ENCODE data around the gene TSKU. TPM values are rescaled to one million over a fixed set of nuclear protein-coding genes. Genes with fewer than 3 reads are reported as not detected.

Gene TSKU
- total RNA-seq, 1 experiment from 2014 or later = 40.6 TPM

DNA sequence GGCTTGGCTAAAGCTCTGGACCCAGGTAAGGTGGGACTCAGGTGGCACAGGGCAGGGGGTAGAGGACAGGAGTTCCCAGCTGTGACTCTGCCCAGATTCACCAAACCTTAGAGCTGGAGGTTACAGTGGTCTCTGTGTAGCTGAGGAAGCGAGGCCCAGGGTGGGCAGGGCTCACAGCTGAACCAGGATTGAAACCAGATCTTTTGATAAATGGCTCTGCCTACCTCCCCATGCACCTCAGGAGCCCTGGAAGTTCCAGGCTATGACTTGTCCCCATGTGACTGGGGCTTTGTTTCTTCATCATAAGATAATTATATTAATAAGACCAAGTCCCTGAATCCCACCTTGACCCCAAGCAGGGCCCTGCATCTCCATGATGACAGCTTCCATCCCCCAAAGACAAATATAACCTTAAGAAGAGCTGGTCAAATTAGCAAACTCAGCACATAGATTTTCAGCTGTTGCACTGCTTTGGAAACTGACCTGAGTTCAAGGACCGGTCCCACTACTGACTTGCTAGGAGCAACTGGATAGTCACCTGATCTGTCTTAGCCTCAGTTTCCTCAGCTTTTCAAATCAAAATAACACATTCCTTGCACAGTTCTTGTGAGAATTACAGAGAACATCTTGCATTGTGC lies 21.3 kb upstream of the TSKU start:
- BruUV-seq (replicated peaks) = no TSS peak

DNA sequence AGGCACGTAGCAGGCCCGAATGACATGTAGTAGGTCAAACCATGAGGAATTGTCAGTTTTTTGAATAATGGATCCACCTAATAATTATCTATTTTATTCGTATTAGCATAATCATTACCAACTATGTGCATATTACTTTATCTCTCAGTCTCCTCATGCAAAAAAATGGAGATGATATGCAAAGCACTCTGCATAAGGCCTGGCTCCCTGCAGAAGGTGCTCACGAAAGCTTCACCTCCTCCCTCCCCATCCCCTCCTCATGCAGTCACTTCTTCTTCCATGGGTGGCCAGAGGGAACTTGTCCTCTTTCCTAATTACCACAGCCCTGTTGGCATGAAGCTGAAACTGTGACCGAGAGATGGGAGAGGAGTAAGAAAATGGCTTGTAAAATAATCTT lies 20.8 kb upstream of the TSKU start:
- POLR2A ChIA-PET = no interaction called here
- no TSS peak for BruUV-seq (replicated peaks)

More for the DNA sequence above, 21.3 kb upstream of the TSKU start:
- H3K4me3 Mint-ChIP-seq (ENCODE audit: unreplicated experiment) = no peak overlapping the region
- intact Hi-C loops (cut with micrococcal nuclease; ENCODE audit: unreplicated experiment) = no loop called here
- no peak overlapping the region for H3K27ac Mint-ChIP-seq (ENCODE audit: unreplicated experiment)
- Histone ChIP-seq H3K4me3 (ENCODE audit: low read depth, low read length) (no peak overlapping the region), H3K4me1 (no peaks in the 10 kb centered on the region), H3K27me3 (replicated peaks; ENCODE audit: control insufficient read depth, insufficient read depth, low read length) (no peaks in the 10 kb centered on the region), H3K36me3 (ENCODE audit: control insufficient read depth, insufficient read depth, low read length) (no peaks in the 10 kb centered on the region), H3K9me3 (no peaks in the 10 kb centered on the region)
- POLR2A ChIA-PET = no interaction called here
- peak in 1 of 2 experiments; percentile 12 for DNase-seq
- CTCF ChIA-PET = interaction anchor here (1.5 kb wide), 1 partner anchor 28 kb away, joined by 8 read pairs; no protein-coding TSS in a partner anchor
- no peaks in the 10 kb centered on the region for H3K27me3 Mint-ChIP-seq (ENCODE audit: insufficient read depth, unreplicated experiment)
- no peaks in the 10 kb centered on the region for H3K9me3 Mint-ChIP-seq (ENCODE audit: unreplicated experiment)
- H3K4me1 Mint-ChIP-seq (ENCODE audit: low read depth, unreplicated experiment) = peaks cover 11% of the 10 kb centered on the region
- no peaks in the 10 kb centered on the region for H3K36me3 Mint-ChIP-seq (ENCODE audit: insufficient read depth, unreplicated experiment)
- TF ChIP-seq, protein P1, sequence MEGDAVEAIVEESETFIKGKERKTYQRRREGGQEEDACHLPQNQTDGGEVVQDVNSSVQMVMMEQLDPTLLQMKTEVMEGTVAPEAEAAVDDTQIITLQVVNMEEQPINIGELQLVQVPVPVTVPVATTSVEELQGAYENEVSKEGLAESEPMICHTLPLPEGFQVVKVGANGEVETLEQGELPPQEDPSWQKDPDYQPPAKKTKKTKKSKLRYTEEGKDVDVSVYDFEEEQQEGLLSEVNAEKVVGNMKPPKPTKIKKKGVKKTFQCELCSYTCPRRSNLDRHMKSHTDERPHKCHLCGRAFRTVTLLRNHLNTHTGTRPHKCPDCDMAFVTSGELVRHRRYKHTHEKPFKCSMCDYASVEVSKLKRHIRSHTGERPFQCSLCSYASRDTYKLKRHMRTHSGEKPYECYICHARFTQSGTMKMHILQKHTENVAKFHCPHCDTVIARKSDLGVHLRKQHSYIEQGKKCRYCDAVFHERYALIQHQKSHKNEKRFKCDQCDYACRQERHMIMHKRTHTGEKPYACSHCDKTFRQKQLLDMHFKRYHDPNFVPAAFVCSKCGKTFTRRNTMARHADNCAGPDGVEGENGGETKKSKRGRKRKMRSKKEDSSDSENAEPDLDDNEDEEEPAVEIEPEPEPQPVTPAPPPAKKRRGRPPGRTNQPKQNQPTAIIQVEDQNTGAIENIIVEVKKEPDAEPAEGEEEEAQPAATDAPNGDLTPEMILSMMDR (IDR thresholded peaks at IDR 0.05; ENCODE audit: insufficient read depth in 1 of 2, low read depth in 1 of 2, low read length in 1 of 2, severe bottlenecking in 1 of 2, unreplicated experiment in 1 of 2) = no peak

DNA sequence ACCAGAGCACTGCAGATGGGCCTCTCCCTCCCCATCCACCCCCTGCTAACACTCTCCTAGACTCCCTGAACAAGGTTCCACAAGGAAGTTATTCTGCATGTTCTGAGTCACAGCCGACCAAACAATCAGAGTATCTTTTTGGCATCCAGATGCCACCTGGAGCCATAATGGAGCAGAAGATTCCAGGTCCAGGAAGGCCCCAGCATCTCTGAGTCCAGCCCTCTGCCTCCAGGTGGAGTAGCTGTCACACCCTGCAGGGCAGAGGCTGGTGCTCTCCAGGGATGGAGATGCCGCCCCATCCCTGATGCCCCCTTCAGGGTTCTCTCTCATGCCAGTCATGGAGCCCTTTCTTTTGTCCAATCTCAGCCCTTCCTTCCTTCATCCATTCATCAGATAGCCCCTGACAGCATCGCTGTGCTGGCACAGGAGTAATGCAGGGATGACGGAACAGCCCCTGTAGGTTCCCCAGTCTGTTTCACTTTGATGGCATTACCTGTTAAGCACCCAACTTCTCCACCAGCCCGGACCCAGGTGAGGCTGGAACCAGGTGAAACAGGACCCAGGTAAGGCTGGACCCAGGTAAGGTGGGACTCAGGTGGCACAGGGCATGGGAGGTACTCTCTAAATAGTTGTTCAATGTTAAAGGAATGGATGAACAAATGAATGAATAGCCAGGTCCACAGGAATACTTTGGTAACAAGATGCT lies 20.1 kb upstream of the TSKU start:
- H3K9me3 ChIP-seq = no peaks in the 10 kb centered on the region
- no peaks in the 10 kb centered on the region for H3K36me3 ChIP-seq (ENCODE audit: control insufficient read depth, insufficient read depth, low read length)
- peak in 1 of 2 experiments; percentile 33 for DNase-seq
- Mint-ChIP-seq H3K27me3 (ENCODE audit: insufficient read depth, unreplicated experiment) (no peaks in the 10 kb centered on the region), H3K27ac (ENCODE audit: unreplicated experiment) (no peak overlapping the region), H3K4me1 (ENCODE audit: low read depth, unreplicated experiment) (peaks cover 20% of the 10 kb centered on the region), H3K4me3 (ENCODE audit: unreplicated experiment) (no peak overlapping the region), H3K36me3 (ENCODE audit: insufficient read depth, unreplicated experiment) (no peaks in the 10 kb centered on the region), H3K9me3 (ENCODE audit: unreplicated experiment) (no peaks in the 10 kb centered on the region)
- ChIA-PET CTCF (interaction anchor here (0.7 kb wide), 1 partner anchor 18 kb away, joined by 3 read pairs; no protein-coding TSS in a partner anchor), POLR2A (no interaction called here)
- BruUV-seq (replicated peaks) = no TSS peak
- no peaks in the 10 kb centered on the region for H3K27me3 ChIP-seq (replicated peaks; ENCODE audit: control insufficient read depth, insufficient read depth, low read length)
- intact Hi-C loops (cut with micrococcal nuclease; ENCODE audit: unreplicated experiment) = no loop called here
- no peak overlapping the region for H3K4me3 ChIP-seq (ENCODE audit: low read depth, low read length)
- TF ChIP-seq, protein P1 (IDR thresholded peaks at IDR 0.05; ENCODE audit: insufficient read depth in 1 of 2, low read depth in 1 of 2, low read length in 1 of 2, severe bottlenecking in 1 of 2, unreplicated experiment in 1 of 2) = peak in 1 of 2 experiments; percentile 3
- peaks cover 2% of the 10 kb centered on the region; the same call in 1 of the 2 replicates for H3K4me1 ChIP-seq

More for the DNA sequence above, 20.8 kb upstream of the TSKU start:
- H3K4me3 ChIP-seq (ENCODE audit: low read depth, low read length) = no peak overlapping the region
- Mint-ChIP-seq H3K9me3 (ENCODE audit: unreplicated experiment) (no peaks in the 10 kb centered on the region), H3K4me3 (ENCODE audit: unreplicated experiment) (no peak overlapping the region), H3K4me1 (ENCODE audit: low read depth, unreplicated experiment) (peaks cover 16% of the 10 kb centered on the region), H3K36me3 (ENCODE audit: insufficient read depth, unreplicated experiment) (no peaks in the 10 kb centered on the region), H3K27ac (ENCODE audit: unreplicated experiment) (no peak overlapping the region), H3K27me3 (ENCODE audit: insufficient read depth, unreplicated experiment) (no peaks in the 10 kb centered on the region)
- CTCF ChIA-PET = interaction anchor here (1.5 kb wide), 1 partner anchor 28 kb away, joined by 8 read pairs; no protein-coding TSS in a partner anchor
- H3K4me1 ChIP-seq = no peaks in the 10 kb centered on the region; the same call in 1 of the 2 replicates
- H3K36me3 ChIP-seq (ENCODE audit: control insufficient read depth, insufficient read depth, low read length) = no peaks in the 10 kb centered on the region
- no peaks in the 10 kb centered on the region for H3K9me3 ChIP-seq
- no peaks in the 10 kb centered on the region for H3K27me3 ChIP-seq (replicated peaks; ENCODE audit: control insufficient read depth, insufficient read depth, low read length)
- TF ChIP-seq, protein P1 (IDR thresholded peaks at IDR 0.05; ENCODE audit: insufficient read depth in 1 of 2, low read depth in 1 of 2, low read length in 1 of 2, severe bottlenecking in 1 of 2, unreplicated experiment in 1 of 2) = no peak
- DNase-seq = no peak
- intact Hi-C loops (cut with micrococcal nuclease; ENCODE audit: unreplicated experiment) = no loop called here

Measured in Caco-2 (cell line).